HG03521 (cell line): ENCODE results near the gene TXNDC5.
"Not testable (repeated sequence)": the region's sequence is repeated elsewhere in the genome, so short reads cannot be mapped to it uniquely, and the experiment has no call there.

Source experiments
- ATAC-seq: cut with Tn5 transposase; IDR thresholded peaks from one replicate; pipeline ENCODE4 v1.9.1; 2021; ENCODE audit warnings: mild to moderate bottlenecking, moderate library complexity; ENCODE audit not compliant: unreplicated experiment

The TXNDC5 gene

DNA sequence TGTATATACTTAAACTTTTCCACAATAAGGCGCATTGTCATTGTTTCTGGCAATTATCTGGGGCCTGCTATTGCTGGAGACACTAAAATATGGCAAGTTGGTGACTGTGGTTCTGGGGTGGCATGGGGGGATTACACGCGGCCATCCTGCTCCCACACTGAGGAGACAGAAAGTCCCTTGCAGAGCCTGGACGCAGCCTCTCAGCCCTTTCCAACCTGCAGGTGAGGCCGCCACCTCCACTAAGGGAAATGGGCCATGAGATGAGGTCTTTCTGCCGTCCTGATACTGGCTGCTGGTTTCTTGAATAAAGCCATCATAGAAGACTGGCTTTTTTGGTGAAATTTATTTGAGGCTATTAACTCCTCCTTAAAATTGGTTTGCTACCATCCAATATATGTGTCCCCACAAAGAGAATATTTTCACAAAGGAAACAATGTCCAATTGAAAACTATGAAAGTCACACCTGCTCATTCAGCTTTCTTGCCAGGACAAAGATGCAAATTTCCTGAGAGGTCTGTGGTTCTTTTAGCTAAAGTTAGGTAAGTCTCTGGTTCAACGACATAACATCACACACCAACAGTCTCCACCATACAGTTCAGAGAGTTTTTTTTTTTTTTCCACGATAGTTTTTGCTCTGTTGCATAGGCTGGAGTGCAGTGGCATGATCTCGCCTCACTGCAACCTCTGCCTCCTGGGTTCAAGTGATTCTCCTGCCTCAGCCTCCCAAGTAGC lies 13.0 kb downstream of the TXNDC5 start:
- ATAC-seq, result peak; percentile 40

DNA sequence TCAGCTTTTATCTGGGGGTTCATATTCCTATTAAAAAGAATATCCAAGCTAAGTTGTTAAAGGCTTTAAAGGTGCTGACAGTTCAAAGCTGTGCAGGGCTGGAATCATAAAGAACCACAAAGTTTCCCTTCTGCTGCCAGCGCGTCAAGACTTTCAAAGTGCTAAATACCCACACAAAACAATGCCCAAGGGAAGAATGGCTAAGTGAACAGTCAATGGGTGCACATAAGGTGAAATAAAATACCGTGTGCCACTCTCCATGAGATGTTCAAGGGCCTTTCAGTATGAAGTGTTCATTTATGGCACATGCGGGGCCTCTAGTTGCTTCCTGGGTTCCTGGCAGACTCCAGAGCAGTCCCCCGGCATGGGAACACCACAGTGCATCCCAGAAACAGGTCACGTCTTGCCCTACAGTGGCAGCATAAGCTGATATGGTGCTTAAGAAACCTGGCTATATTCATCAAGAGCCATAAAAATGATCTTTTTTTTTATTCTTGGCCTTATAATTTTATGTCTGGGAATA lies 14.1 kb downstream of the TXNDC5 start:
- no peak for ATAC-seq

DNA sequence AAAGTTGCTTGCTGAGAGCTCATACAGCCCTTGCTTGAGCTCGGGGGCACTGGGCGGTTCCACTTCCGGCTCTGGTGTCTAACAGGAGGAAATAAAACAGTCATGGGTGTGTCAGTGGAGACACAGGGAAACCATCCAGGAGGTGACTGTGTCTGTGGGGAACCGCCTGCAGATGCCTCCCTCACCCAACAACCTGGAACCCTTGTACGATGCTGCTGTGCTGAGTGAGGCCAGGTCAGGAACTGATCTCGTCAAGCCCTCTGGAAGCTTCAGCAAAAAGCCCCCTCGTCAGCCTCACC lies 15.5 kb downstream of the TXNDC5 start:
- no peak for ATAC-seq

DNA sequence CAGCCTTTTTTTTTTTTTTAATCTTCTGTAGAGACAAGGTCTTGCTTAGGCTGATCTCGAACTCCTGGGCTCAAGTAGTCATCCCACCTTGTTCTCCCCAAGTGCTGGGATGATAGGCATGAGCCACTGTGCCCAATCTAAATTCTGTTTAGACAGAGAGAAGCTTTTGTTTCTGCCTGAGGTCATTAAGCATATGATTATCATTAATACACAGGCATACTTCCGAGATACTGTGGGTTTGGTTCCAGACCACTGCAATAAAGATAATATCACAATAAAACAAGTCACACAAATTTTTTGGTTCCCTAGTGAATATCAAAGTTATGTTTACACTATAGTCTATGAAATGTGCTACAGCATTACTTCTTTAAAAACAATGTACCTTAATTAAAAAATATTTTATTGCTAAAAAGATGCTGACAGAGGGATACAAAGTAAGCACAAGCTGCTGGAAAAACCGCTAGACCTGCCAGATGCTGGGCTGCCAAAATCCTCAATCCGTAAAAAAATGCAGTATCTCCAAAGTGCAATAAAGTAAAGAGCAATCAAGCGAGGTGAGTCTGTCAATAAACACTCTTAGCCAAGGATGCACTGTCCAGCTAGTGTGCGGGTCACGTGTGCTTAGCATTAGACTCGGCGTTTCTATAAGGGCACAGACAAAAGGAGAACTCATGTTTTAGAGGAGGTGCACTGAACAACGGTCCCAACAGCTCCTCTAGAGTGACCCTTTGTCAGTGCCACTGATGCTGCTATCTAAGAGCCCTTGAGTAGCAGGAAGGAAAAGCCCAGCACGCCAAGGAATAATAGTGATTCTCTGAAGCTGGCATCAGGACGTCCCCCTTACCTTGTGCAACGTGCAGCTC lies 16.1 kb downstream of the TXNDC5 start:
- ATAC-seq, result no peak

DNA sequence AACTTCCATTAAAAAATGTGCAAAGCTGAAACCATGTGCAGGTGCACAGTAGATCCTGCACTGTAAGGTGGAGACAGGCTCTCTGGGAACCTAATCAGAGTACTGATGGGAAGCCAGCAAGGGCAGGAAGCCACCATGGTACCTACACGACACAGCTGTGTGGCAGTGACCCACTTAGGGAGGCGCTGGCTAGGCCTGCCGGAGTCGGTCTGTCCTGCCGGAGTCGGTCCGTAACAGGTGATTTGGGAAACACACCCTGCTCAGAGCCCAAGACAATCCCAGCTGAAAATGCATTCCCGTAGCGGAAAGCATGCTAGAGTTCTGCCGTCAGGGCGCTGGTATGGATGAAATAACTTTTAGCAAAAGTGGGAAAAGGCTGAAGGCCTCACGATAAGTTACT lies 17.2 kb downstream of the TXNDC5 start:
- no peak for ATAC-seq

DNA sequence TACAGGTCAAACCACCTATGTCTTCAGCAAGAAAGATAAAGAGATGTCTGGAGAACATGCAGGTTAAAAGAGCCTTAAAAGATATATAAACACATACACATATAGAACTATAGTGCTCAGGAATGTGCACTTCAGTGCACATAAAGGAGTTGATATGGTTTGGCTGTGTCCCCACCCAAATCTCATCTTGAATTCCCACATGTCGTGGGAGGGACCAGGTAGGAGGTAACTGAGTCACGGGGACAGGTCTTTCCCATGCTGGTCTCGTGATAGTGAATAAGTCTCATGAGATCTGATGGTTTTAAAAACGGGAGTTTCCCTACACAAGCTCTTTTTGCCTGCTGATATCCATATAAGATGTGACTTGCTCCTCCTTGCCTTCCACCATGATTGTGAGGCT lies 18.2 kb downstream of the TXNDC5 start:
- not testable (repeated sequence) for ATAC-seq

DNA sequence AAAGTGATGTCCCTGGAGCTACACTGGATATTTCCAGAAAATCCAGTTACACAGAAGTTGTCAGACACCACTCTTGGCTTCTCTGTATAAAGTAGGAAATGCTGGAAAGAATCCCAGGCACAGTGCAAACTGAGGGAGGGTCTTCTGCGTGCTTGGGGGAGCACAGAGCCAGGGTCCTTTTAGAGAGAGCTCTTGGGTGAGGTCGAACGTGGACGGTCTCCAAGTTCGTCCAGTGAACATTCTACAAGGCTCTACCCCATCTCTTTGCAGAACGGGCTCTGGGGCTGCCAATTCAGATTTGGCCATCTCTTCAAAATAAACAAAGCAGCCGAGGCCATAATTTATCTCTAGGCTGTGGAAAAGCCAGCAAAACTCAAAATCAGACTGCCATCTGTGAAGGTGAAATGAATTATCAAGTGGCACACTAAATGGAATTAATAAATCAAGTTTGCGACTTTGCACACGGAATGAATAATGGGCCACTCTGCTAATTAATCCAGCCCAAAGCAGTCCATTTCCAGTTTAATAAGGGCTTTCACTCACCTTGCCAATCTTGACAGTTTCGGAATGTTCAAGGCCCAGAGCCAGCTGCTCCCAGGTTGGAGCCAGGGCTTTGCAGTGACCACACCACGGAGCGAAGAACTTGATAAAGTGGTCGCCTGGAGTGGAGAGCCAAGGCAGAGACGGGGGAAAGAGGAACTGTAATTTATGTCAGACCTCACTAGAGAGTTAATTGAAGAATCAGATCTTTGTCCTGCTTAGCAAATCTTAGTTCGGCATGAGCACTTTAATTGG lies 19.3 kb downstream of the TXNDC5 start:
- no peak for ATAC-seq

DNA sequence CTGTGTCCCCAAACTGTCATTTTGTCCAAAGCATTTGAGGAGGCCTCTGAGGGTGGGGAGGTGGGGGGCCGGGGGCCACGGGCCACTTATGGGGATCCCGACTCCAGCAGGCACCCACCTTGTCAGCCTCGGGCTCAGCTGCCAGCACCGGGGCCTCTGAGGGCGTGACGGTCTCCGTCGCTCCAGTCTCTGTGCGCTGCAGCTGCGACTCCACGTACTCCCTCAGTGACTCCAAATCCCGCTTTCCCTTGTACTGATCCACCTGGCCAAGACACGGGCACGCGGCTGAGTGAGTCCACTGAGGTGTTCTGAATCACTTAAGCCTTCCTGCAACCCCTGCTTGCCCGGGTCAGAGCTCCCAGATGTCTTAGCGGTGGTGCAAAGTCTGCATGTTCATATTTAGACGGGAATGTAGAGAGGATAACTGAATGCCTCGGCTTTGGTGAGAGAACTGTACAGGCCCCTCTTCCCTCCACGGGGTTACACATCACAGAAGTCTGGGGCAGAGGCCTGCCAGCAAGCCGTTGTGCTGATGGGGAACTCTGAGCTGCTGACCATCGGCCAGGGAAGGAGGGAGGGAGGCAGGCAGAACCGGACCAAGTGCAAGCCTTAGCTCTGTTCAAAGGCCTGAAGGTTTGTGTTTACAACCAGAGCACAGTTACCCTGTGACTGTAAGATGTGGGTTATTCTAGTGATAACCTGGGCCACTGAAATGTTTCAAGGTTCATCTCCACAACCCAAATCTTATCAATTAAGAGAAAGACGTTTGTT lies 21.8 kb downstream of the TXNDC5 start:
- no peak for ATAC-seq

DNA sequence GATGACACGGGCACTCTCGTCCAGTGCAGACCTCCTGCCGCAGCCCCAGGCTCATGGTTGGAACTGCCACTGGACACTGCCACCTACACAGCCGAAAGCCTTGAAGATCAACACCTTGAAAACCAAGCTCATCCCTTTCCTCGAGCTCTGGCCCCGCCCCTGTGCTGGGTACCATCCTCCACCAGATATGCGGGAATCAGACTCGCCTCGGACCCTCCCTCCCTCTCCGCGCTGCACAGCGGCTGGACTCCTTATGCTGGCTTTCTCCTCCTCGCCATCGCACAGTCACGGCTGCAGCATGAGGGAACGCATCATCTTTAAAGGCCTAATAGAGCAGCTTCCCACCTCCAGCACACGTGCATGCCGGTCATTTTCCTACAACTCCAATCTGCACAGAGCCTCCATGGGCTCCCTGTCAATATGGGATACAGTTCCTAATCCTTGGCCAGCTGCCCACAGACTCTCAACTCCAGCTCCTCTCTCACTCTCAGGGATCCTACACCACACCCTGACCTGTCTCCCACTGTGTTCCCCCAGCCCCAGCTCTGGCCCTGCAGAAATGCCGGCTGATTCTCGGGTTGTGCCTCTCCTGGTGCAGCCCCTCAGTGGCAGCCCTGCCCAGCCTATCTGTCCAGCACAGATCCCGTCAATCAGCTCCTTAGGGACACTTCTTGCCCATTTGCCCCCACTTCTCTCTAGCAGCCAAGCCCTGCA lies 23.2 kb downstream of the TXNDC5 start:
- no peak for ATAC-seq

DNA sequence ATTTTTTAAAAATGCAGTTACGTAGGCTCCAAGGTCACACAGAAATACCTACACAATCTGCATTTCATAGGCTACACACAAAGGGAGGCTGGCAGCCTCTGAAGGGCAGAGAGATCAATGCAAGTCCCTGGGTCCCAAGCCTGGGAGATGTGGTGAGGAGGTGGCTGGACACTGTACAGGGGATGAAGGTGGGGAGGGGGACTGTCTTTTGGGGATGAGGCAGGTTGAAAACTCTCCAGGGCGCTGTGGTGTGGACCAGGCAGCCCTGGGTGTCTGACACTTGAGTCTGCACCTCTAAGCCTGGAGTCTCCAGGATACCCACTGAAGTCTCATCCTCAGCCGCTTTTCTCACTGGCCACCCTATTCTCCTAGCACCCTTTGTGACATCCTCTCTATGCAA lies 24.5 kb downstream of the TXNDC5 start:
- ATAC-seq, result no peak

DNA sequence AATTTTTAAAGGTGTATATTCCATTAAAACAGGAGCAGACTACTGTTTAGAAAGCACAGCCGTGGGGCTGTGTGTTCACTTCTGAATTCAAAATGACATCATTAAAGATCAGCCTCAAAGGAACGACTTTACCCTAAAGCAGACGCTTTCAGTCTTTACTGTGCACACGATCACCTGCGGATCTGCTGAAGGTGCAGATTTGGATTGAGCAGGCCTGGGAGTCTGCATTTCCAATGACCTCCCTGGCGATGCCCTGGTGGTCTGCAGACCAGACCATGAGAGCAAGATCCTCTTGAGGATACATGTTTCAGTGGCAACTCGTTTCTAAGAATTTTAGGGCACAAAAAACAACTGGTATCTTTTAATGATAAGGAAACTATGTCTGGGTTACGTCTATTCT lies 27.2 kb downstream of the TXNDC5 start:
- ATAC-seq, result no peak

DNA sequence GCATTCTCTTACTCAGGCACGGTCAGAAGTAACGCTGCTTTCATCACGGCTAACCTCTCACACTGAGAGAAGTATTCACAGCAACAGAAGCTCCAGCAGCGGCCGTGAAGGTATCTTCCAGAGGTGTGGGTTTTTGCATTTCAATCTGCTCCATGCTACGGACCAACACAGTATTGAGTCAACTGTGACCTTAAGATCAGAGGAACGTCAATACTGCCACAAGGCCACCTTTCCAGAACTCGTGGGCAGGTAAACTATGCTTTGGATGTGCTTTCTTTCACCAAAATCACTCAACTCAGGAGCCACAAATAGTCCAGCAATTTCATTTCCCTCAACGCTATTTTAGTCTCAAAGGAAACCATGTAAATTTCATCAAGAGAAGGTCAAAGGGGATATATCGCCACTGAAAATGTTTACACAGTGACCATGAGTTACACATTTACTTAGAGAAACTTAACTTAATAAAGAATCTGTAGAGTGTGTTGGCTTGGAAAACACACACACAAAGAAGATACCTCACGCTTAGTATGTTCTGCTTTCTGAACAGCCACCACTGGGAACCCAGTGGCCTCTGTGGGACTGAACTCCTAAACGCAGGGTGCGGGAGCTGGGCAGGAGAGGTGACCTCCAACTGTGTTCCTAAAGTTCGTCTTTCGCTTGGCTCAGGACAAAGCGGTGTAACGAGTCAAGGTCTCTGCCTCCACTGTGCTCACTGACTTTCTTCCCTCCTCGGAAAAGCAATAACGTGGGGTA lies 27.9 kb downstream of the TXNDC5 start:
- ATAC-seq, result no peak

DNA sequence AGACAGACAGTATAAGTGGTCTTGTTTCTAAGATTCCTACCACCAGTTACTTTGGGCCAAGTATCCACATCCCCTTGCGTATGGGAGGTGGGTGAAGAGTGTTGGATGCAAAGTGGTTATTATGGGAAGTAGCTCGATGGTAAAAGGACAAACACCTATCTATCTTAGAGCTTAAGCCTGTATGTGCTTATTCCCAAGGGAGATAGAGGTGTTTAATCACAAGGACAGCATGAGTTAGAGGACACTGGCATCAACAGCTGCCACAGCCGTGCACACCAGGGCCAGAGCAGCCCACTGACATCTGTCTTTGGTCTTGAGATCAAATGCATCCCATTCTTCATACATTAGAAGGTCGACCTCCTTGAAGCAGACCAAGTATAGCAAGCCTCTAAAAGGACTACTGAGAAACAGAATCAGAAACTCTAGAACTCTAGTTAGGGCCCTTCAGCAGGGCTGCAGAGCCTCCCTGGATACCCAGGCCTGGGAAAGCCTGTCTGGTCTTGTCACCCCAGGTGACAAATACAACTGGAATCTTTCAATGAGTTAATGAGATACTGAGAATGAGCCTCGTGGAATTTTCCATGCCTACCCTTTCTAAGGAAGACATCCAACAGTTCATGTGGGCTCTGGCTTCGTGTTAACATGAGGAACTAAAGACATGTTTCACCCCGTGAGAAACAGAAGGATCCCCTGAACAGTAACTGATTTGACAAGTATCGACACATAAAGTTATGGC lies 28.7 kb downstream of the TXNDC5 start:
- ATAC-seq, result no peak

DNA sequence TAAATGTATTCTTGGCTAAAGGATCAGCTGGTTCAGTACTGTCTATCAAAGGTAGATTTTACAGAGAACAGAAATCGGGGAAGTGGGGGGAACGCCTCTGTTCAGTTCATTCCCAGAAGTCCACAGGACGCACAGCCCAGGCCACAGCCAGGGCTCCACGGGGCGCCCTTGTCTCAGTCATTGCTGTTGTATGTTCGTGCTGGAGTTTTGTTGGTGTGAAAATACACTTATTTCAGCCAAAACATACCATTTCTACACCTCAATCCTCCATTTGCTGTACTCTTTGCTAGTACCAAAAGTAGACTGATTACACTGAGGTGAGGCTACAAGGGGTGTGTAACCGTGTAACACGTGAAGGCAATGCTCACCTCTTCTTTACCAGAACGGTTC lies 29.9 kb downstream of the TXNDC5 start:
- no peak for ATAC-seq

DNA sequence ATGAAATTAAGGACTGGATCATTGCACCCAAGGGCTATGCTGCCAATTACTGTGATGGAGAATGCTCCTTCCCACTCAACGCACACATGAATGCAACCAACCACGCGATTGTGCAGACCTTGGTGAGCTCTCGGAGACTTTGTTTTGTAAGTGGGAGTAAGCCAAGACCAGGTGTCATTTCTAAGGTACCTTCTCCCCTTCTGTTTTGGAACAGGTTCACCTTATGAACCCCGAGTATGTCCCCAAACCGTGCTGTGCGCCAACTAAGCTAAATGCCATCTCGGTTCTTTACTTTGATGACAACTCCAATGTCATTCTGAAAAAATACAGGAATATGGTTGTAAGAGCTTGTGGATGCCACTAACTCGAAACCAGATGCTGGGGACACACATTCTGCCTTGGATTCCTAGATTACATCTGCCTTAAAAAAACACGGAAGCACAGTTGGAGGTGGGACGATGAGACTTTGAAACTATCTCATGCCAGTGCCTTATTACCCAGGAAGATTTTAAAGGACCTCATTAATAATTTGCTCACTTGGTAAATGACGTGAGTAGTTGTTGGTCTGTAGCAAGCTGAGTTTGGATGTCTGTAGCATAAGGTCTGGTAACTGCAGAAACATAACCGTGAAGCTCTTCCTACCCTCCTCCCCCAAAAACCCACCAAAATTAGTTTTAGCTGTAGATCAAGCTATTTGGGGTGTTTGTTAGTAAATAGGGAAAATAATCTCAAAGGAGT lies 30.4 kb downstream of the TXNDC5 start:
- ATAC-seq, result no peak

DNA sequence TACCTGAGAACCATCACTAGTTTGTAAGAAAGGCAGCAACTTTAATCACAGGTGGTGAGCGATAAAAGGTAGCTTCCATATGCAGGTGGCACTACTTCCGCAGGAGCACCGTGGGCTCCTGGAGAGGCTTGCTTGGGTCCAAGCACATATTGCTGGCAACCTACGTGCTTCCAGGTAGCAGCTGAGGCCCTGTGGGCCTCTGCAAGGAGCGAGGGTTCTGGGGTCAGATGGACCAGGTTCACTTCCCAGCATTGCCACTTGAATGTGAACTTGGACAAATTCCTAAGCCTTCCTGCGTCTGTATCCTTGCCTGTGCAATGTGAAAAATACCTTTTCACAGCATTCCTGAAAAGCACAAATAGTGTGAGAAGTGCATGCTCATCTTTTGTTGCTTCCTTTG lies 31.0 kb downstream of the TXNDC5 start:
- no peak for ATAC-seq

DNA sequence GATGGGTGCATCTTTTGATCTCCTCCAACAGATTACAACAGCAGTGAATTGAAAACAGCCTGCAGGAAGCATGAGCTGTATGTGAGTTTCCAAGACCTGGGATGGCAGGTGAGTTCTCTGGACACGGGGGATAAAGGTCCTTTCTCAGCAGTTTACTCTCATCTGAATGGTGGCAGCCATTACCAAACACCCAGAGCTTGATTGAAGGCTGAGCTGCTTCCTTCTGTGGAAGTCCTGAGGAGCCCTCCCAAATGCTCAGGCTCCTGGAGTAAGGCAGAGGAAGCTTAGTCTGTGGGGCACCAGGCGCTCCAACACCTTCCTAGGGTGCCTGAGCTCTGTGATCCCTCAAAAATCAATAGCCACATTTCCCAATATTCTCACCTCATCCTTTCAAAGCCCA lies 31.5 kb downstream of the TXNDC5 start:
- no peak for ATAC-seq

DNA sequence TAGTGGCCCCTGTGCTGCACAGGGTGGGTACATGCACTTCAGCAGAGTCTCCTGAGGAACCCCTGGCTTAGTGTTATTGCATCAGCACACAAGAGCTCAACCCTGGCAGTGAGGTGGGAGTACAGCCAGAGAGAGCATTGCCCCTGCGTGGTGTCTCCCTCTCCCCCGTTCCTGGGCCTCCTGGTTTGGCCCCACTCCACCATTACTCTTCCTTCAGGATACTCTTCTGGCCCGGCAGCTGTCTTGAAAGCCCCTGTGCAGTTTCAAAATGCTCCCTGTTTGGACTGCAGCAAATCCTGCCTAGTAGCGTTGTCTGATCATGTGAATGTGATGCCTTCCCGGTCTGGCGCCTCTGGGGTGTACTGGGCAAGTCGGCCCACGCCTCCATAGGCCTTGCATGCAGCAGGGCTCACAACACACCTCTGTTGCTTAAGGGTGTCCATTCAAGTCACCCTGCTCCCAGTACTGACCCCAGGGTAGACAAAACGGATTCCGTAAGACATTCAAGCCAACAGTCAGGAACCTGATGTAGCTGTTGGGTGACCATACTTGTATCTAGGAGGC lies 32.1 kb downstream of the TXNDC5 start:
- no peak for ATAC-seq
